Transverse colon (tissue), 4 donors: ENCODE results near the gene EP400.

Experiments
- CTCF ChIP-seq, 5 experiments: fragments of 200-600 bp in 3 of 5; fragments of 450-650 bp in 2 of 5; sonication (generic) in 3 of 5; IDR thresholded peaks; 1 replicate in 2 of 5; 2 replicates in 3 of 5; pipeline ENCODE4 v1.5.1; 2016 to 2017; ENCODE audit warnings: antibody characterized with exemption in 5 of 5, inconsistent platforms in 3 of 5, mild to moderate bottlenecking in 2 of 5, moderate library complexity in 1 of 5
- POLR2A ChIP-seq: fragments of 450-650 bp; IDR thresholded peaks from one replicate; pipeline ENCODE4 v1.6.1; 2016; ENCODE audit warnings: antibody characterized with exemption, mild to moderate bottlenecking, moderate library complexity
- POLR2AphosphoS5 ChIP-seq, 3 donors: sonication (generic); formaldehyde crosslinking; IDR thresholded peaks; one replicate each; pipeline ENCODE4 v1.6.1; 2016; ENCODE audit warnings: antibody characterized with exemption in 3 of 3

- no peak for TF ChIP-seq POLR2AphosphoS5 (IDR thresholded peaks at IDR 0.05)
- TF ChIP-seq CTCF (IDR thresholded peaks at IDR 0.05) = no peak
- no peak for TF ChIP-seq POLR2A
Observed at GRCh38 chr12:131946757-131947156, 3.0 kb upstream of the EP400 start.
